Skeletal muscle tissue (tissue), 4 donors: Measurements from ENCODE around the gene ETV6. TPM values are rescaled to one million over a fixed set of nuclear protein-coding genes. Genes with fewer than 3 reads are reported as not detected.
A peak's percentile ranks its signal among the peaks of the same experiment; 100 is the strongest.

ENCODE experiments used
- H3K27ac ChIP-seq: one replicate; pipeline ENCODE4 v1.7.0; 2013; ENCODE audit warnings: mild to moderate bottlenecking, low read depth, low read length, inconsistent platforms
- H3K27me3 ChIP-seq, 3 donors: one replicate each; pipeline ENCODE4 v1.7.0; 2013; ENCODE audit warnings: low read length in 3 of 3; ENCODE audit not compliant: control insufficient read depth in 3 of 3, insufficient read depth in 3 of 3
- H3K36me3 ChIP-seq, 3 donors: one replicate each; pipeline ENCODE4 v1.7.0; 2013; ENCODE audit warnings: low read length in 3 of 3; ENCODE audit not compliant: control insufficient read depth in 3 of 3, insufficient read depth in 3 of 3
- H3K4me1 ChIP-seq, 3 donors: one replicate each; pipeline ENCODE4 v1.7.0; 2013; ENCODE audit warnings: low read length in 3 of 3, mild to moderate bottlenecking in 3 of 3; ENCODE audit not compliant: control insufficient read depth in 3 of 3, insufficient read depth in 3 of 3
- H3K4me3 ChIP-seq, 3 donors: one replicate each; pipeline ENCODE4 v1.7.0; 2013; ENCODE audit warnings: low read length in 3 of 3
- H3K9ac ChIP-seq, 3 donors: one replicate each; pipeline ENCODE4 v1.7.0; 2013; ENCODE audit warnings: low read length in 3 of 3, mild to moderate bottlenecking in 3 of 3, moderate library complexity in 2 of 3, low read depth in 1 of 3
- H3K9me3 ChIP-seq, 3 donors: one replicate each; pipeline ENCODE4 v1.7.0; 2013; ENCODE audit warnings: low read length in 3 of 3; ENCODE audit not compliant: control insufficient read depth in 3 of 3
- total RNA-seq: library from RNA; depleted of rRNA; stranded (reverse); fragments of >200 nt; gene quantifications from one replicate; pipeline ENCODE4 v1.2.3, GENCODE V29; 2014
- donor health status: Osteomylitis.

The ETV6 gene
- total RNA-seq = 4.2 TPM

GRCh38 chr12:11649413-11650285 is at the start of gene ETV6:
Gene ETV6, plus strand, starts transcription at chr12:11649674. Its CDS starts 454 bp downstream, at chr12:11650128.
- Histone ChIP-seq H3K36me3 (no peaks in the 10 kb centered on the region), H3K27ac (peak within 1 kb of the TSS; percentile 95), H3K4me1 (peaks cover 16 to 37% (median 33%) of the 10 kb centered on the region in 3 donors), H3K4me3 (peak within 1 kb of the TSS; percentile 85 to 98 (median 96)), H3K9me3 (no peaks in the 10 kb centered on the region), H3K9ac (peak within 1 kb of the TSS; percentile 83 to 97 (median 95)), H3K27me3 (no peaks in the 10 kb centered on the region)

- H3K27me3 ChIP-seq = no peaks in the 10 kb centered on the region
- H3K4me1 ChIP-seq = no peaks in the 10 kb centered on the region
- H3K27ac ChIP-seq = no peak overlapping the region
- no peak overlapping the region for H3K4me3 ChIP-seq
- no peaks in the 10 kb centered on the region for H3K36me3 ChIP-seq
- no peak overlapping the region for H3K9ac ChIP-seq
- H3K9me3 ChIP-seq = no peaks in the 10 kb centered on the region
Measured at GRCh38 chr12:11600199-11600598, 49.3 kb upstream of the ETV6 start.

GRCh38 chr12:11601647-11602046 is 47.8 kb upstream of the ETV6 start:
- Histone ChIP-seq H3K4me3 (no peak overlapping the region), H3K36me3 (no peaks in the 10 kb centered on the region), H3K27ac (no peak overlapping the region), H3K27me3 (no peaks in the 10 kb centered on the region), H3K9ac (no peak overlapping the region), H3K4me1 (no peaks in the 10 kb centered on the region), H3K9me3 (no peaks in the 10 kb centered on the region)

- H3K27ac ChIP-seq = no peak overlapping the region
Measured at GRCh38 chr12:11607313-11608081, 42.0 kb upstream of the ETV6 start.

GRCh38 chr12:11609045-11609444 is 40.4 kb upstream of the ETV6 start:
- Histone ChIP-seq H3K4me3 (no peak overlapping the region), H3K9ac (no peak overlapping the region), H3K27ac (no peak overlapping the region), H3K4me1 (peaks cover 0 to 3% (median 0%) of the 10 kb centered on the region in 3 donors), H3K36me3 (no peaks in the 10 kb centered on the region), H3K9me3 (no peaks in the 10 kb centered on the region), H3K27me3 (no peaks in the 10 kb centered on the region)

More at GRCh38 chr12:11607313-11608081, 42.0 kb upstream of the ETV6 start:
- Histone ChIP-seq H3K36me3 (no peaks in the 10 kb centered on the region), H3K9me3 (no peaks in the 10 kb centered on the region), H3K27me3 (no peaks in the 10 kb centered on the region), H3K9ac (no peak overlapping the region), H3K4me3 (no peak overlapping the region), H3K4me1 (peaks cover 0 to 3% (median 0%) of the 10 kb centered on the region in 3 donors)

GRCh38 chr12:11615481-11615880 is 34.0 kb upstream of the ETV6 start:
- Histone ChIP-seq H3K4me3 (no peak overlapping the region), H3K36me3 (no peaks in the 10 kb centered on the region), H3K4me1 (no peaks in the 10 kb centered on the region)

GRCh38 chr12:11618046-11618445 is 31.4 kb upstream of the ETV6 start:
- H3K4me3 ChIP-seq = no peak overlapping the region
- H3K9ac ChIP-seq = no peak overlapping the region
- no peaks in the 10 kb centered on the region for H3K36me3 ChIP-seq
- H3K27me3 ChIP-seq = no peaks in the 10 kb centered on the region
- H3K27ac ChIP-seq = no peak overlapping the region
- H3K9me3 ChIP-seq = no peaks in the 10 kb centered on the region
- no peaks in the 10 kb centered on the region for H3K4me1 ChIP-seq

More at GRCh38 chr12:11615481-11615880, 34.0 kb upstream of the ETV6 start:
- Histone ChIP-seq H3K27ac (no peak overlapping the region), H3K9me3 (no peaks in the 10 kb centered on the region), H3K27me3 (no peaks in the 10 kb centered on the region), H3K9ac (no peak overlapping the region)

GRCh38 chr12:11621797-11622423 is 27.6 kb upstream of the ETV6 start:
- H3K4me1 ChIP-seq = no peaks in the 10 kb centered on the region
- no peaks in the 10 kb centered on the region for H3K36me3 ChIP-seq
- H3K27me3 ChIP-seq = no peaks in the 10 kb centered on the region
- H3K9ac ChIP-seq = no peak overlapping the region
- no peak overlapping the region for H3K4me3 ChIP-seq
- H3K9me3 ChIP-seq = no peaks in the 10 kb centered on the region
- H3K27ac ChIP-seq = no peak overlapping the region

GRCh38 chr12:11622876-11623281 is 26.6 kb upstream of the ETV6 start:
- Histone ChIP-seq H3K4me1 (no peaks in the 10 kb centered on the region), H3K9me3 (no peaks in the 10 kb centered on the region), H3K9ac (no peak overlapping the region), H3K27ac (no peak overlapping the region), H3K4me3 (no peak overlapping the region), H3K27me3 (no peaks in the 10 kb centered on the region), H3K36me3 (no peaks in the 10 kb centered on the region)
